ENCODE measurements around the gene ECPAS. TPM values are rescaled to one million over a fixed set of nuclear protein-coding genes. Genes with fewer than 3 reads are reported as not detected.
"Not testable (repeated sequence)": the region's sequence is repeated elsewhere in the genome, so short reads cannot be mapped to it uniquely, and the experiment has no call there.

ECPAS gene
- total and polyA plus RNA-seq, 2 donors (not counting 1 experiment from before 2014, with no cell fraction given) = 12.9 to 69.5 TPM

- Histone ChIP-seq H3K9me3 (ENCODE audit: control extremely low read depth in 1 of 3, control insufficient read depth in 2 of 3, insufficient read depth in 1 of 3, low read length in 2 of 3) (no peaks in the 10 kb centered on the region), H3K4me2 (replicated peaks; ENCODE audit: low read depth, low read length, poor library complexity, severe bottlenecking) (no peak overlapping the region), H3K79me2 (ENCODE audit: control insufficient read depth, insufficient read depth, low read length) (peaks cover 10% of the 10 kb centered on the region), H3K4me1 (ENCODE audit: control insufficient read depth in 2 of 2, insufficient read depth in 2 of 2, low read length in 2 of 2) (no peaks in the 10 kb centered on the region), H3K9ac (ENCODE audit: low read length) (no peak overlapping the region), H3K27me3 (replicated peaks in 1 of 4; ENCODE audit: control extremely low read depth in 1 of 4, control insufficient read depth in 3 of 4, insufficient read depth in 4 of 4, low read length in 3 of 4) (no peaks in the 10 kb centered on the region), H3K4me3 (ENCODE audit: control extremely low read depth in 1 of 5, extremely low read depth in 1 of 5, insufficient read depth in 1 of 5, low read depth in 2 of 5, low read length in 4 of 5) (no peak overlapping the region), H3K27ac (ENCODE audit: low read length in 2 of 2) (no peak overlapping the region), H3K36me3 (replicated peaks in 1 of 2; ENCODE audit: control extremely low read depth in 1 of 2, control insufficient read depth in 1 of 2, extremely low read depth in 1 of 2, insufficient read depth in 2 of 2, low read length in 1 of 2) (peaks cover 3 to 5% of the 10 kb centered on the region in 2 experiments), H2AFZ (ENCODE audit: insufficient read depth, low read depth, low read length, poor library complexity, severe bottlenecking) (no peak overlapping the region), H4K20me1 (ENCODE audit: control insufficient read depth, insufficient read depth, low read length, poor library complexity, severe bottlenecking) (peaks cover 7% of the 10 kb centered on the region)
- CTCF ChIA-PET = no interaction called here
- H3K9me3 Mint-ChIP-seq (ENCODE audit: insufficient read depth) = no peaks in the 10 kb centered on the region
- ATAC-seq (ENCODE audit: low read depth) (no peak), DNase-seq (no peak)
- intact Hi-C loops (cut with micrococcal nuclease) = no loop called here
- no peak overlapping the region for H3K27ac Mint-ChIP-seq
- peaks cover 7% of the 10 kb centered on the region for H3K4me1 Mint-ChIP-seq
- no peak for TF ChIP-seq CTCF (IDR thresholded peaks at IDR 0.05)
- no peak for TF ChIP-seq EZH2 (IDR thresholded peaks at IDR 0.05; ENCODE audit: borderline replicate concordance, insufficient read depth, low read depth, low read length, poor library complexity, severe bottlenecking)
- POLR2A ChIA-PET = no interaction called here
- H3K27me3 Mint-ChIP-seq = no peaks in the 10 kb centered on the region
- 89% methylated on average over 1 of the region's 1 CpG for WGBS (ENCODE audit: insufficient coverage)
- no peak overlapping the region for H3K4me3 Mint-ChIP-seq
Measured at GRCh38 chr9:111449705-111450104, 34.5 kb downstream of the ECPAS start.

DNA sequence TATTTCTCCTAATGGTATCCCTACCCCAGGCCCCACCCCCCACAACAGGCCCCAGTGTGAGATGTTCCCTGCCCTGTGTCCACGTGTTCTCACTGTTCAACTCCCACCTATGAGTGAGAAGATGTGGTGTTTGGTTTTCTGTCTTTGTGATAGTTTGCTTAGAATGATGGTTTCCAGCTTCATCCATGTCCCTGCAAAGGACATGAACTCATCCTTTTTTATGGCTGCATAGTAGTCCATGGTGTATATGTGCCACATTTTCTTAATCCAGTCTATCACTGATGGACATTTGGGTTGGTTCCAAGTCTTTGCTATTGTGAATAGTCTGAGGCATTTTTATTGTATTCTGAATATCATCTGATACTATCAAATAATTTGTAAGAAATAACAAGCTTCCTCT lies 38.4 kb downstream of the ECPAS start:
- H3K4me1 Mint-ChIP-seq; H2AFZ ChIP-seq (ENCODE audit: insufficient read depth, low read depth, low read length, poor library complexity, severe bottlenecking); H4K20me1 ChIP-seq (ENCODE audit: control insufficient read depth, insufficient read depth, low read length, poor library complexity, severe bottlenecking); intact Hi-C loops (cut with micrococcal nuclease); H3K27ac ChIP-seq (ENCODE audit: low read length in 2 of 2); H3K4me3 ChIP-seq (ENCODE audit: control extremely low read depth in 1 of 5, extremely low read depth in 1 of 5, insufficient read depth in 1 of 5, low read depth in 2 of 5, low read length in 4 of 5); POLR2A ChIA-PET; H3K4me3 Mint-ChIP-seq; DNase-seq; H3K79me2 ChIP-seq (ENCODE audit: control insufficient read depth, insufficient read depth, low read length); H3K4me2 ChIP-seq (replicated peaks; ENCODE audit: low read depth, low read length, poor library complexity, severe bottlenecking); H3K4me1 ChIP-seq (ENCODE audit: control insufficient read depth in 2 of 2, insufficient read depth in 2 of 2, low read length in 2 of 2); H3K27ac Mint-ChIP-seq; H3K9ac ChIP-seq (ENCODE audit: low read length); H3K27me3 ChIP-seq (replicated peaks in 1 of 4; ENCODE audit: control extremely low read depth in 1 of 4, control insufficient read depth in 3 of 4, insufficient read depth in 4 of 4, low read length in 3 of 4); H3K9me3 ChIP-seq (ENCODE audit: control extremely low read depth in 1 of 3, control insufficient read depth in 2 of 3, insufficient read depth in 1 of 3, low read length in 2 of 3); H3K9me3 Mint-ChIP-seq (ENCODE audit: insufficient read depth); CTCF ChIA-PET; ATAC-seq (ENCODE audit: low read depth); H3K27me3 Mint-ChIP-seq: not testable (repeated sequence)
- WGBS (ENCODE audit: insufficient coverage) = no CpG with 5 or more reads among the region's 1 CpG
- H3K36me3 ChIP-seq (replicated peaks in 1 of 2; ENCODE audit: control extremely low read depth in 1 of 2, control insufficient read depth in 1 of 2, extremely low read depth in 1 of 2, insufficient read depth in 2 of 2, low read length in 1 of 2) = peaks cover 5 to 12% of the 10 kb centered on the region in 2 experiments

All from B cell (primary cell).